Panc1 (cell line): ENCODE data around the gene TLR3.

ENCODE experiments used
- POLR2AphosphoS5 ChIP-seq: IDR thresholded peaks from 2 replicates; pipeline ENCODE4 v1.6.1; 2012; ENCODE audit warnings: mild to moderate bottlenecking, low read depth, low read length, moderate library complexity
- SIN3A ChIP-seq: IDR thresholded peaks from 2 replicates; pipeline ENCODE4 v1.6.1; 2012; ENCODE audit warnings: low read depth, mild to moderate bottlenecking, low read length, moderate library complexity, borderline replicate concordance; ENCODE audit not compliant: insufficient read depth
- TF ChIP-seq, protein P1 (sequence below): fragments of 450-650 bp; IDR thresholded peaks from 2 replicates; pipeline ENCODE4 v1.5.1; 2017; ENCODE audit warnings: mild to moderate bottlenecking
- TF ChIP-seq, protein P2 (sequence below), 2 experiments: IDR thresholded peaks; 2 replicates each; pipeline ENCODE4 v1.6.1; 2011 to 2012; ENCODE audit warnings: low read depth in 2 of 2, control low read depth in 1 of 2, low read length in 1 of 2, mild to moderate bottlenecking in 1 of 2, moderate library complexity in 1 of 2; ENCODE audit not compliant: insufficient read depth in 1 of 2

DNA sequence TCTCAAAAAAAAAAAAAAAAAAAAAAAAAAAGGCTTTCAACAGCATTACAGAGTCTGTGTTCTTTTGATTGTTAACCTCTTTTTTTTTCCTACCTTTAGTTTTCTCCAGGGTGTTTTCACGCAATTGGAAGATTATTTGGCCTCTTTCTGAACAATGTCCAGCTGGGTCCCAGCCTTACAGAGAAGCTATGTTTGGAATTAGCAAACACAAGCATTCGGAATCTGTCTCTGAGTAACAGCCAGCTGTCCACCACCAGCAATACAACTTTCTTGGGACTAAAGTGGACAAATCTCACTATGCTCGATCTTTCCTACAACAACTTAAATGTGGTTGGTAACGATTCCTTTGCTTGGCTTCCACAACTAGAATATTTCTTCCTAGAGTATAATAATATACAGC lies 13.3 kb downstream of the TLR3 start:
- TF ChIP-seq, protein P1, sequence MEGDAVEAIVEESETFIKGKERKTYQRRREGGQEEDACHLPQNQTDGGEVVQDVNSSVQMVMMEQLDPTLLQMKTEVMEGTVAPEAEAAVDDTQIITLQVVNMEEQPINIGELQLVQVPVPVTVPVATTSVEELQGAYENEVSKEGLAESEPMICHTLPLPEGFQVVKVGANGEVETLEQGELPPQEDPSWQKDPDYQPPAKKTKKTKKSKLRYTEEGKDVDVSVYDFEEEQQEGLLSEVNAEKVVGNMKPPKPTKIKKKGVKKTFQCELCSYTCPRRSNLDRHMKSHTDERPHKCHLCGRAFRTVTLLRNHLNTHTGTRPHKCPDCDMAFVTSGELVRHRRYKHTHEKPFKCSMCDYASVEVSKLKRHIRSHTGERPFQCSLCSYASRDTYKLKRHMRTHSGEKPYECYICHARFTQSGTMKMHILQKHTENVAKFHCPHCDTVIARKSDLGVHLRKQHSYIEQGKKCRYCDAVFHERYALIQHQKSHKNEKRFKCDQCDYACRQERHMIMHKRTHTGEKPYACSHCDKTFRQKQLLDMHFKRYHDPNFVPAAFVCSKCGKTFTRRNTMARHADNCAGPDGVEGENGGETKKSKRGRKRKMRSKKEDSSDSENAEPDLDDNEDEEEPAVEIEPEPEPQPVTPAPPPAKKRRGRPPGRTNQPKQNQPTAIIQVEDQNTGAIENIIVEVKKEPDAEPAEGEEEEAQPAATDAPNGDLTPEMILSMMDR, result no peak
- TF ChIP-seq POLR2AphosphoS5 (no peak), SIN3A (no peak)
- TF ChIP-seq, protein P2, sequence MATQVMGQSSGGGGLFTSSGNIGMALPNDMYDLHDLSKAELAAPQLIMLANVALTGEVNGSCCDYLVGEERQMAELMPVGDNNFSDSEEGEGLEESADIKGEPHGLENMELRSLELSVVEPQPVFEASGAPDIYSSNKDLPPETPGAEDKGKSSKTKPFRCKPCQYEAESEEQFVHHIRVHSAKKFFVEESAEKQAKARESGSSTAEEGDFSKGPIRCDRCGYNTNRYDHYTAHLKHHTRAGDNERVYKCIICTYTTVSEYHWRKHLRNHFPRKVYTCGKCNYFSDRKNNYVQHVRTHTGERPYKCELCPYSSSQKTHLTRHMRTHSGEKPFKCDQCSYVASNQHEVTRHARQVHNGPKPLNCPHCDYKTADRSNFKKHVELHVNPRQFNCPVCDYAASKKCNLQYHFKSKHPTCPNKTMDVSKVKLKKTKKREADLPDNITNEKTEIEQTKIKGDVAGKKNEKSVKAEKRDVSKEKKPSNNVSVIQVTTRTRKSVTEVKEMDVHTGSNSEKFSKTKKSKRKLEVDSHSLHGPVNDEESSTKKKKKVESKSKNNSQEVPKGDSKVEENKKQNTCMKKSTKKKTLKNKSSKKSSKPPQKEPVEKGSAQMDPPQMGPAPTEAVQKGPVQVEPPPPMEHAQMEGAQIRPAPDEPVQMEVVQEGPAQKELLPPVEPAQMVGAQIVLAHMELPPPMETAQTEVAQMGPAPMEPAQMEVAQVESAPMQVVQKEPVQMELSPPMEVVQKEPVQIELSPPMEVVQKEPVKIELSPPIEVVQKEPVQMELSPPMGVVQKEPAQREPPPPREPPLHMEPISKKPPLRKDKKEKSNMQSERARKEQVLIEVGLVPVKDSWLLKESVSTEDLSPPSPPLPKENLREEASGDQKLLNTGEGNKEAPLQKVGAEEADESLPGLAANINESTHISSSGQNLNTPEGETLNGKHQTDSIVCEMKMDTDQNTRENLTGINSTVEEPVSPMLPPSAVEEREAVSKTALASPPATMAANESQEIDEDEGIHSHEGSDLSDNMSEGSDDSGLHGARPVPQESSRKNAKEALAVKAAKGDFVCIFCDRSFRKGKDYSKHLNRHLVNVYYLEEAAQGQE (IDR thresholded peaks at IDR 0.05; ENCODE audit: insufficient read depth in 1 of 2, low read depth in 2 of 2, low read length in 1 of 2), result no peak
